WTC11 (cell line): ENCODE data around the gene SLC11A1. TPM values are rescaled to one million over a fixed set of nuclear protein-coding genes. Genes with fewer than 3 reads are reported as not detected.

ENCODE experiments used
- ARID4B ChIP-seq: sonication (generic); formaldehyde crosslinking; IDR thresholded peaks from 2 replicates; pipeline ENCODE4 v1.8.0; 2023; ENCODE audit warnings: missing genetic modification reagents, mild to moderate bottlenecking, borderline replicate concordance
- CREB1 ChIP-seq: sonication (generic); formaldehyde crosslinking; IDR thresholded peaks from 2 replicates; pipeline ENCODE4 v1.8.0; 2023; ENCODE audit warnings: mild to moderate bottlenecking, missing genetic modification reagents
- EMX1 ChIP-seq: fragments of 250-450 bp; sonication (Bioruptor Pico); IDR thresholded peaks from 2 replicates; pipeline ENCODE4 v1.8.0; 2021; ENCODE audit warnings: mild to moderate bottlenecking
- FOXK1 ChIP-seq: sonication (generic); formaldehyde crosslinking; IDR thresholded peaks from 2 replicates; pipeline ENCODE4 v1.8.0; 2022; ENCODE audit warnings: mild to moderate bottlenecking, moderate library complexity, missing genetic modification reagents
- GTF2I ChIP-seq: fragments of 250-450 bp; sonication (Bioruptor Pico); conservative IDR thresholded peaks from 2 replicates; pipeline ENCODE4 v1.4.0; 2021; ENCODE audit warnings: mild to moderate bottlenecking
- NR1H2 ChIP-seq: sonication (generic); formaldehyde crosslinking; IDR thresholded peaks from 2 replicates; pipeline ENCODE4 v1.9.0; 2021; ENCODE audit warnings: mild to moderate bottlenecking, moderate library complexity, missing genetic modification reagents
- OVOL2 ChIP-seq: fragments of 250-450 bp; sonication (Bioruptor Pico); IDR thresholded peaks from 2 replicates; pipeline ENCODE4 v1.9.0; 2021; ENCODE audit warnings: mild to moderate bottlenecking, borderline replicate concordance
- PRRX2 ChIP-seq: fragments of 250-450 bp; sonication (Bioruptor Pico); IDR thresholded peaks from 2 replicates; pipeline ENCODE4 v1.8.0; 2021; ENCODE audit warnings: mild to moderate bottlenecking
- RELA ChIP-seq: sonication (generic); formaldehyde crosslinking; IDR thresholded peaks from 2 replicates; pipeline ENCODE4 v1.8.1; 2022; ENCODE audit warnings: missing genetic modification reagents, mild to moderate bottlenecking, borderline replicate concordance
- SOX15 ChIP-seq: fragments of 250-450 bp; sonication (Bioruptor Pico); IDR thresholded peaks from 2 replicates; pipeline ENCODE4 v1.9.0; 2021; ENCODE audit warnings: mild to moderate bottlenecking
- TCF7 ChIP-seq: sonication (generic); formaldehyde crosslinking; IDR thresholded peaks from 2 replicates; pipeline ENCODE4 v1.8.0; 2022; ENCODE audit warnings: mild to moderate bottlenecking, low read depth, missing genetic modification reagents, moderate library complexity
- ZNF416 ChIP-seq: fragments of 250-450 bp; sonication (Bioruptor Pico); IDR thresholded peaks from 2 replicates; pipeline ENCODE4 v1.9.0; 2021; ENCODE audit warnings: mild to moderate bottlenecking, inconsistent platforms
- ZNF512 ChIP-seq: sonication (generic); formaldehyde crosslinking; IDR thresholded peaks from 2 replicates; pipeline ENCODE4 v1.8.1; 2022; ENCODE audit warnings: missing genetic modification reagents, borderline replicate concordance
- total RNA-seq: library from RNA; stranded (reverse); gene quantifications from 3 replicates; pipeline ENCODE4 v1.2.3, GENCODE V29; 2021
- TF ChIP-seq, protein P1 (sequence below): sonication (generic); formaldehyde crosslinking; IDR thresholded peaks from 2 replicates; pipeline ENCODE4 v1.8.1; 2023; ENCODE audit warnings: mild to moderate bottlenecking, missing genetic modification reagents
- TF ChIP-seq, protein P2 (sequence below): fragments of 250-450 bp; sonication (Bioruptor Pico); IDR thresholded peaks from 2 replicates; pipeline ENCODE4 v1.9.0; 2021; ENCODE audit warnings: mild to moderate bottlenecking
- TF ChIP-seq, protein P3 (sequence below): fragments of 250-450 bp; sonication (Bioruptor Pico); IDR thresholded peaks from 2 replicates; pipeline ENCODE4 v2.1.2; 2022; ENCODE audit warnings: mild to moderate bottlenecking, moderate library complexity

SLC11A1 gene
- total RNA-seq, 1 experiment from 2014 or later: 0.31 TPM

DNA sequence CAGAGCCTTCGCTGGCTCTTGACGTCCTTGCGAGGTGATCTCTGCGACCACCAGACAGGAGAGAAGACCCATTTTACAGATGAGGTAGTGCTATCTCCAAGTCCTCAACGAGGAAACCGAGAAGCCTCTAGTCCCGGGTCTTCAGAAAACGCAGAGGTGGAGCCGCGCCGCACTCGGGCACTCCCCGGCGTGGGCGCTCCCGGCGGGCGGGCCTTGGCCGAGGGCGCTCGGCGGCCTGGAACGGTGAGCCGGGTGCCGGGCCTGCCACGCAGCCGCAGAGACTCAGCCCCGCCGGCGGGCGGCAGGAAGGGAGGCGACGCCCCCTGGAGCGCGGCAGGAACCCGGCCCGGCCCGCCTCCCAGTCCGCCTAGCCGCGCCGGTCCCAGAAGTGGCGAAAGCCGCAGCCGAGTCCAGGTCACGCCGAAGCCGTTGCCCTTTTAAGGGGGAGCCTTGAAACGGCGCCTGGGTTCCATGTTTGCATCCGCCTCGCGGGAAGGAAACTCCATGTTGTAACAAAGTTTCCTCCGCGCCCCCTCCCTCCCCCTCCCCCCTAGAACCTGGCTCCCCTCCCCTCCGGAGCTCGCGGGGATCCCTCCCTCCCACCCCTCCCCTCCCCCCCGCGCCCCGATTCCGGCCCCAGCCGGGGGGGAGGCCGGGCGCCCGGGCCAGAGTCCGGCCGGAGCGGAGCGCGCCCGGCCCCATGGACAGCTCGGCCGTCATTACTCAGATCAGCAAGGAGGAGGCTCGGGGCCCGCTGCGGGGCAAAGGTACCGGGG lies 17.5 kb downstream of the SLC11A1 start, which contains the start of gene CTDSP1 (continued):
- TF ChIP-seq, protein P1, sequence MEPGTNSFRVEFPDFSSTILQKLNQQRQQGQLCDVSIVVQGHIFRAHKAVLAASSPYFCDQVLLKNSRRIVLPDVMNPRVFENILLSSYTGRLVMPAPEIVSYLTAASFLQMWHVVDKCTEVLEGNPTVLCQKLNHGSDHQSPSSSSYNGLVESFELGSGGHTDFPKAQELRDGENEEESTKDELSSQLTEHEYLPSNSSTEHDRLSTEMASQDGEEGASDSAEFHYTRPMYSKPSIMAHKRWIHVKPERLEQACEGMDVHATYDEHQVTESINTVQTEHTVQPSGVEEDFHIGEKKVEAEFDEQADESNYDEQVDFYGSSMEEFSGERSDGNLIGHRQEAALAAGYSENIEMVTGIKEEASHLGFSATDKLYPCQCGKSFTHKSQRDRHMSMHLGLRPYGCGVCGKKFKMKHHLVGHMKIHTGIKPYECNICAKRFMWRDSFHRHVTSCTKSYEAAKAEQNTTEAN (CRISPR knock-in tag): no peak
- TF ChIP-seq, protein P2, sequence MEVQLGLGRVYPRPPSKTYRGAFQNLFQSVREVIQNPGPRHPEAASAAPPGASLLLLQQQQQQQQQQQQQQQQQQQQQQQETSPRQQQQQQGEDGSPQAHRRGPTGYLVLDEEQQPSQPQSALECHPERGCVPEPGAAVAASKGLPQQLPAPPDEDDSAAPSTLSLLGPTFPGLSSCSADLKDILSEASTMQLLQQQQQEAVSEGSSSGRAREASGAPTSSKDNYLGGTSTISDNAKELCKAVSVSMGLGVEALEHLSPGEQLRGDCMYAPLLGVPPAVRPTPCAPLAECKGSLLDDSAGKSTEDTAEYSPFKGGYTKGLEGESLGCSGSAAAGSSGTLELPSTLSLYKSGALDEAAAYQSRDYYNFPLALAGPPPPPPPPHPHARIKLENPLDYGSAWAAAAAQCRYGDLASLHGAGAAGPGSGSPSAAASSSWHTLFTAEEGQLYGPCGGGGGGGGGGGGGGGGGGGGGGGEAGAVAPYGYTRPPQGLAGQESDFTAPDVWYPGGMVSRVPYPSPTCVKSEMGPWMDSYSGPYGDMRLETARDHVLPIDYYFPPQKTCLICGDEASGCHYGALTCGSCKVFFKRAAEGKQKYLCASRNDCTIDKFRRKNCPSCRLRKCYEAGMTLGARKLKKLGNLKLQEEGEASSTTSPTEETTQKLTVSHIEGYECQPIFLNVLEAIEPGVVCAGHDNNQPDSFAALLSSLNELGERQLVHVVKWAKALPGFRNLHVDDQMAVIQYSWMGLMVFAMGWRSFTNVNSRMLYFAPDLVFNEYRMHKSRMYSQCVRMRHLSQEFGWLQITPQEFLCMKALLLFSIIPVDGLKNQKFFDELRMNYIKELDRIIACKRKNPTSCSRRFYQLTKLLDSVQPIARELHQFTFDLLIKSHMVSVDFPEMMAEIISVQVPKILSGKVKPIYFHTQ (CRISPR knock-in tag): no peak
- TF ChIP-seq EMX1 (CRISPR knock-in tag) (no peak), SOX15 (CRISPR knock-in tag) (no peak), ZNF512 (no peak), ZNF416 (0 out of 2 replicates have a peak, but pooled peaks have one; percentile 49), NR1H2 (CRISPR knock-in tag) (no peak), ARID4B (CRISPR knock-in tag) (peak; percentile 64; the same call in 1 of the 2 replicates), CREB1 (CRISPR knock-in tag) (no peak), PRRX2 (CRISPR knock-in tag) (no peak), RELA (CRISPR knock-in tag) (no peak), OVOL2 (CRISPR knock-in tag) (no peak), TCF7 (CRISPR knock-in tag) (no peak), FOXK1 (peak; percentile 81; the same call in 1 of the 2 replicates), GTF2I (no peak)
- TF ChIP-seq, protein P3, sequence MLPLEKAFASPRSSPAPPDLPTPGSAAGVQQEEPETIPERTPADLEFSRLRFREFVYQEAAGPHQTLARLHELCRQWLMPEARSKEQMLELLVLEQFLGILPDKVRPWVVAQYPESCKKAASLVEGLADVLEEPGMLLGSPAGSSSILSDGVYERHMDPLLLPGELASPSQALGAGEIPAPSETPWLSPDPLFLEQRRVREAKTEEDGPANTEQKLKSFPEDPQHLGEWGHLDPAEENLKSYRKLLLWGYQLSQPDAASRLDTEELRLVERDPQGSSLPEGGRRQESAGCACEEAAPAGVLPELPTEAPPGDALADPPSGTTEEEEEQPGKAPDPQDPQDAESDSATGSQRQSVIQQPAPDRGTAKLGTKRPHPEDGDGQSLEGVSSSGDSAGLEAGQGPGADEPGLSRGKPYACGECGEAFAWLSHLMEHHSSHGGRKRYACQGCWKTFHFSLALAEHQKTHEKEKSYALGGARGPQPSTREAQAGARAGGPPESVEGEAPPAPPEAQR (CRISPR knock-in tag): no peak
